ENCODE measurements around the gene ACADVL. TPM values are rescaled to one million over a fixed set of nuclear protein-coding genes. Genes with fewer than 3 reads are reported as not detected.
"Not testable (repeated sequence)": the region's sequence is repeated elsewhere in the genome, so short reads cannot be mapped to it uniquely, and the experiment has no call there.

The ACADVL gene
- 100 to 1,000 TPM; 411 to 423 TPM for total RNA-seq

DNA sequence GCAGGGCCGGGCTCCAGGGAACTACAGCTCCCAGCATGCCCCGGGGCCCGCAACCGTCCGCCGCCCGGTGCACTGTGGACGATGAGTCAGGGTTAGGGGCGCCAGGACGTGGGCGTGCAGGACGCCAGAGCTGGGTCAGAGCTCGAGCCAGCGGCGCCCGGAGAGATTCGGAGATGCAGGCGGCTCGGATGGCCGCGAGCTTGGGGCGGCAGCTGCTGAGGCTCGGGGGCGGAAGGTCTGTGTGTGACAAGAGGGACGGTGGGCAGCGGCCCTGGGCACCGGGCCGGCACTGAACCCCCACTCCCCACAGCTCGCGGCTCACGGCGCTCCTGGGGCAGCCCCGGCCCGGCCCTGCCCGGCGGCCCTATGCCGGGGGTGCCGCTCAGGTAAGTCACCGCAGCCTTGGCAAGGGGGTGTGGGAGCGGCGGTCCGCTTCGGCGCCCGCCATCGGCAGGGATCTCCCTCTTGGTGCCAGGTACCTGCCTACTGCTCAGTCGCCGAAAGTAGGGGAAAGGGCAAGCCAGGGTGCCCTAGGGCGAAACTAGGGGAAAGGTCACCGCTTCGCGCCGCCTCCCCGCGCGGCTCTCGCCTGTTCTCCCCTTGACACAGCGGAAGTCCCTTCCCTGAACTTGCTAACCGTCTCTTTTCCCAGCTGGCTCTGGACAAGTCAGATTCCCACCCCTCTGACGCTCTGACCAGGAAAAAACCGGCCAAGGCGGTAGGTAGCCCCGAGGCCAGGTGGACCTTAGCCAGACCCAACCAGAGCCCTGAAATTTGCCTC, at the start of gene ACADVL, which contains the start of gene DLG4:
ACADVL (plus strand) TSS at position 127 of the 781 bp plus-strand sequence; CDS start at position 174, 47 bp downstream.
DLG4 (minus strand) TSS at position 25 of the 781 bp plus-strand sequence.
- Mint-ChIP-seq H3K27me3 (no peaks in the 10 kb centered on the region), H3K4me1 (peaks cover 44% of the 10 kb centered on the region), H3K9me3 (ENCODE audit: low read depth) (no peaks in the 10 kb centered on the region), H3K36me3 (peaks cover 10% of the 10 kb centered on the region), H3K27ac (peak within 1 kb of the TSS; percentile 91), H3K4me3 (peak within 1 kb of the TSS; percentile 91)
- CTCF ChIA-PET = interaction anchor here (0.6 to 4.1 kb wide), 26 partner anchors 11 to 395 kb away, joined by 3 to 42 read pairs (median 3); partner anchors contain the start of genes ACAP1, CLDN7, CTDNEP1 and DVL2
- ATAC-seq (peak; percentile 87), DNase-seq (peak; percentile 89)

DNA sequence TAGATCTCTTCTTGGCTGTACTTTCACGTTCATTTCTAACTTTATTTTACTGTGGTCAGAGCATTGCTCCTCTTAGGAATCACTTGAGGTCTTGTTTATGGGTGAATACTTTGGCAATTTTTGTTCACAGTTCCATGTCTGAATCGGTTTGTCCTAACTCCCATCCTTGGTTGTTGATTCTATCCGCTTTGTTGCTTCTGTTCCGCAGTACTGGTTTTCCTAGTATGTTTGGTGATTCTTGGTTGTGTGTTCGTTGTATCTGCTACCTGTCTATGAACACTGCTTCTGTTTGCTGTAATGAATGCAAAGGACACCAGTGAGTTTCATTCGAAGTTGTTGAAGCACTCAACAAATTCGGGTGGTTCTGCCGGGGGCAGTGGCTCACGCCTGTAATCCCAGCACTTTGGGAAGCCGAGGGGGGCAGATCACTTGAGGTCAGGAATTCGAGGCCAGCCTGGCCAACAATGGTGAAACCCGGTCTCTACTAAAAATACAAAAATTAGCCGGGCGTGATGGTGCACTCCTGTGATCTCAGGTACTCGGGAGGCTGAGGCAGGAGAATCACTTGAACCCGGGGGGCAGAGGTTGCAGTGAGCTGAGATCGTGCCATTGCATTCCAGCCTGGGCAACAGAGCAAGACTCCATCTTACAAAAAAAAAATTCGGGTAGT, 47.1 kb upstream of the ACADVL start:
- not testable (repeated sequence) for H3K9me3 Mint-ChIP-seq (ENCODE audit: low read depth); DNase-seq; H3K36me3 Mint-ChIP-seq; ATAC-seq; H3K27me3 Mint-ChIP-seq; H3K4me3 Mint-ChIP-seq; H3K4me1 Mint-ChIP-seq
- H3K27ac Mint-ChIP-seq = peak overlapping the region; percentile 1
- CTCF ChIA-PET = interaction anchor here (0.7 to 1.9 kb wide), 4 partner anchors 40 to 168 kb away, joined by 3 to 10 read pairs (median 4); no protein-coding TSS in a partner anchor

DNA sequence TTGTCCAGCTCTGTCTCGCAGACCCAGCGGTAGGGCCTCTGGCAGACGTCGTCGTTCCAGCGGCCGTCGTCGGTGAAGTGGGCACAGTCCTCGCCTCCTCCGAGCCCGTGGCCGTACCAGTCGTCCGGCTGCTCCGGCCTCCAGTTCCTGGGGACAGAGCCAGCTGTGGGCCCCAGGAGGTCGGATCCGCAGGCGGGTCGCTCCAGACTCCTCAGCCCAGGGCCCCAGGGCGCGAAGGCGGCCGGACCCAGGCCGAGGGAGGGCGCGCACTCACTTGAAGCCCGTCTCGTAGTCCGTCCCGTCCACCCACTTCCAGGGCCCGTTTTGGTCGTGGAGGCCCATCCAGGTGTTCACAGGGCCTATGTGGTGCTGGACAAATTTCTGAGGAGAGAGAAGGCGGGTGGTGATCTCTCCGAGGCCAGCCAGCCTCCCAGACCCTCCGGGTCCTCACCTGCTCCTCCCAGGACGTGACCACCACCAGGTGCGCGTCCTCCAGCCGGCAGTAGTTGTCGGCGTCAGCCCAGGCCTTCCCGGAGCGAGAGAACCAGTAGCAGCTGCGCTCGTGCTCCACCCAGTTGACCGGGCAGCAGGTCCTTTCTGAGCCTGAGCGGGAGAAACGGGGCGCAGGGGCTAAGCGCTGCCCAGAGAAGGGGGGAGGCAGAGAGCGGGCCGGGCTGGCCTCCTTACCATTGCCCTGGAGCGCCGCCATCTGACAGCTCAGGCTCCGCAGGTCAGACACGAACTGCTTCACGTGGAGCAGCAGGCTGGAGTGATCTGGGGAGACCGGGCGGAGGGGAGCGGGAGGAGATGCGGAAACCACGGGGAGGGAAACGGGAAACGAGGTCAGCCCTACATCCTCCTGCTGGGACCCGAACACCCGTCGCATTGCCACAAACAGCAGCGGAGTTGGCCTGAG, 45.8 kb upstream of the ACADVL start:
- ATAC-seq = peak; percentile 75
- Mint-ChIP-seq H3K9me3 (ENCODE audit: low read depth) (peaks cover 2% of the 10 kb centered on the region), H3K4me3 (no peak overlapping the region)

DNA sequence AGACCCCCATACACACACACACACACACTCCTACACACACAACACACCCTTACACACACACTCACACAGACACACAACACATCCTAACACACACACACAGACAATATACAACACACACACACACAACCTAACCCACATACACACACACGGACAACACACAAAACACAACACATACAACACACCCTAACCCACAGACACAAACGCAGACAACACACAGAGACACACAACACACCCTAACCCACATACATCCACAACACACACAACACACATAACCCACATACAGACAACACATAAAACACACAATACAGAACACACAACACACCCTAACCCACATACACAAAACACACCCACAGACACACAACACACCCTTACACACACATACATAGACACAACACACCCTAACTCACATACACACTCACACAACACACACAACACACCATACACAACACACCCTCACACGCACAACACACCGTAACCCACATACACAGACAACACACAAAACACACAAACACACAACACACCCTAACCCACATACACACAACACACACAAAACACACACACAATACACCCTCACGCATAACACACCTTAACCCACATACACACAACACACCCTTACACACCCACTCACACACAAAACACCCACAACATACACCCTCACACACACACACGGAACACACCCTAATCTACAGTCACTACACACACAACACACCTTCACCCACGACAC, 45.0 kb upstream of the ACADVL start:
- DNase-seq = no peak
- Mint-ChIP-seq H3K27ac (no peak overlapping the region), H3K4me1 (peaks cover 9% of the 10 kb centered on the region), H3K36me3 (no peaks in the 10 kb centered on the region), H3K4me3 (no peak overlapping the region), H3K9me3 (ENCODE audit: low read depth) (no peaks in the 10 kb centered on the region), H3K27me3 (peaks cover 14% of the 10 kb centered on the region)
- ATAC-seq = no peak
- CTCF ChIA-PET = interaction anchor here (1.5 to 1.9 kb wide), 2 partner anchors 123 to 129 kb away, joined by 5 to 10 read pairs; no protein-coding TSS in a partner anchor

More for the DNA sequence above, 45.8 kb upstream of the ACADVL start:
- Mint-ChIP-seq H3K4me1 (peaks cover 11% of the 10 kb centered on the region), H3K27ac (no peak overlapping the region), H3K27me3 (peaks cover 14% of the 10 kb centered on the region), H3K36me3 (no peaks in the 10 kb centered on the region)
- CTCF ChIA-PET = interaction anchor here (0.7 to 1.9 kb wide), 4 partner anchors 41 to 170 kb away, joined by 3 to 10 read pairs (median 4); no protein-coding TSS in a partner anchor
- DNase-seq = peak; percentile 78

DNA sequence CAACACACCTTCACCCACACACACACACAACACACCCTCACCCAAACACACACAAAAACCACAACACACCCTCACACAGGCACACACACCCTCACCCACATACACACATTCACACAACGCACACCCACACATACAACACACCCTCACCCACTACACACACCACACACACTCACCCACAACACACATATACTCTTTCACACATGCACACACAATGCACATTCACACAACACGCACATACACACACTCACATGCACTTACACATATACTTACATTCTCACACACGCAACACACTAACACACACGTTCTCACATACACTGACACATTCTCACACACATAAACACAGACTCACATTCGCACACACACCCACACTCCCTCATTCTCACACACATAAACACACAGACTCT, 44.4 kb upstream of the ACADVL start:
- CTCF ChIA-PET = no interaction called here
- no peak overlapping the region for H3K4me3 Mint-ChIP-seq
- H3K36me3 Mint-ChIP-seq = no peaks in the 10 kb centered on the region
- H3K27ac Mint-ChIP-seq = no peak overlapping the region
- H3K9me3 Mint-ChIP-seq (ENCODE audit: low read depth) = no peaks in the 10 kb centered on the region
- H3K4me1 Mint-ChIP-seq = peaks cover 9% of the 10 kb centered on the region
- DNase-seq = no peak
- H3K27me3 Mint-ChIP-seq = peaks cover 14% of the 10 kb centered on the region
- no peak for ATAC-seq

DNA sequence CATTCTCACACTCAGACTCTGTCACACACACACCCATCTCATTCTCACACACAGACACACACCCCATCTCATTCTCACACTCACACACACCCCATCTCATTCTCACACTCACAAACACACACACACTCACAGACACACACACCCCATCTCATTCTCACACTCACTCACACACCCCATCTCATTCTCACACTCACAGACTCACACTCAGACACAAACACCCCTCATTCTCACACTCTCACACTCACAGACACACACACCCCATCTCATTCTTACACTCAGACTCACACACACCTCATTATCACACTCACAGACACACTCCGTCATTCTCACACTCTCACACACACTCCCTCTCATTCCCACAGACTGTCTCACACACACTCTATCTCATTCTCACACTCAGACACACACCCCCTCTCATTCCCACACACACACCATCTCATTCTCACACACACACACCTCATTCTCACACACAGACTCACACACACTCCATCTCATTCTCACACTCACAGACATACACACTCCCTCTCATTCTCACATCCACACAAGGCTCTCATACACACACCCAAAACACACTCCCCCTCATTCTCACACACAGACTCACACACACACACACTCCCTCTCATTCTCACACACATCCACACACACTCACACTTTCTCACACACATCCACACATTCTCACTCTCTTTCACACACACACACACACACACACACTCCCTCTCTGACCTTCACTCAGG, 43.5 kb upstream of the ACADVL start:
- H3K27ac Mint-ChIP-seq = no peak overlapping the region
- H3K4me3 Mint-ChIP-seq = no peak overlapping the region
- H3K9me3 Mint-ChIP-seq (ENCODE audit: low read depth) = no peaks in the 10 kb centered on the region
- peaks cover 14% of the 10 kb centered on the region for H3K27me3 Mint-ChIP-seq
- H3K36me3 Mint-ChIP-seq = no peaks in the 10 kb centered on the region
- peaks cover 9% of the 10 kb centered on the region for H3K4me1 Mint-ChIP-seq
- ATAC-seq = no peak
- CTCF ChIA-PET = interaction anchor here (1.3 to 3.6 kb wide), 10 partner anchors 9 to 153 kb away, joined by 4 to 41 read pairs (median 8); partner anchors contain the start of genes BCL6B, SLC16A11 and SLC16A13
- no peak for DNase-seq

DNA sequence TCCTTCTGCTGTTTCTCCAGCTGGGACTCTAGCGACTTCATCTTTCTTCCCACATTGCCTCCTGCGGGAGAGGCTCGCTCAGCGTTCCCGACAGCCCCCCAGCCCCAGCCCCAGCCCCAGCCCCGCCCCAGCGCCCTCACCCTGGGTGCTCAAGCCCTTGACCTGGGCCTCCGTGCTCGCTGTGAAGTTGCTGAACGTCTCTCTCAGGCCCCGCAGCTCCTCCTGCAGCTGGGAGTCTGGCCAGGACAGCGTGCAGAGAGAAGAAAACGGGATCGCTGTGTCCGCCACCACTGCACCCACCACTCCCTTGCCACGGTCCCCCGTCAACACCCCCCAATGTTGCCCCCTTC, 42.9 kb upstream of the ACADVL start:
- Mint-ChIP-seq H3K4me3 (no peak overlapping the region), H3K27me3 (peaks cover 14% of the 10 kb centered on the region), H3K4me1 (peaks cover 9% of the 10 kb centered on the region), H3K27ac (no peak overlapping the region), H3K36me3 (no peaks in the 10 kb centered on the region), H3K9me3 (ENCODE audit: low read depth) (no peaks in the 10 kb centered on the region)
- CTCF ChIA-PET = interaction anchor here (0.8 to 3.6 kb wide), 24 partner anchors 9 to 261 kb away, joined by 3 to 41 read pairs (median 4); partner anchors contain the start of genes BCL6B, SLC16A11 and SLC16A13
- ATAC-seq = no peak
- no peak for DNase-seq

DNA sequence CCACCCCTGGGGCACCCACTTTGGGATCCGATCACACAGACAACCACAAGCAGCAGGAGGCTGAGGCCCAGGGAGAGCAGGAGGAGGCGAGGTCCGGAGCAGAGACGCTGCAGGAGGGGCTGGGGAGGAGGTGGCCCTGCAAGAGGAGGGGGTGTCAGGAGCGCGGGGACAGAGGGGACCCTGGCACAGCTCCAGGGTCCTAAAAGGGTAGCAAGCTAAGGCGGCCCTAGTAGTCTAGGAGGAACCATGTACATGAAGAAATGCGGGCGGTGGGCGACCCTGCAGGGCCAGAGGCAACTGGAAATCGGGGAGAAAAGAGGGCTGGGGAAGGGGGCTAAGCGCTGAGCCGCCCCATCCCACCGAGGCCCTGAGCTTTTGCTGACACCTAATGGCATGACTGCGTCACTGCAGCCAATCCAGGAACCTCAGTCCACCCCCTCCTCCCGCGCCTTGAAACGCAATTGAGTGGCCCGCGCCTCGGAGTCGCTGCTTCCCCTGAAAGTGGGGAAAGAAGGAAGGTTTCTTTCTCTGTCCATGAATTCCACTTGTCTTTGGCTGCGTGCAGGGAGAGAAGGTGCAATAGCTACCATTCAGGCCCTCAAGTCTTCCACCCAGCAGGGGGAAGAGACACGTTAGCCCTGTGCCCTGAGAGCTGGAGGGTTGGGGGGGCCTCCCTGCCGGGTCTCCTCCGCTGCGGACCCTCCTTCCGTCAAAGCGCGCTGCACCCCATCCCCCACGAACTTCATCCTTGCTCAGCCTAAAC, 42.4 kb upstream of the ACADVL start:
- no peaks in the 10 kb centered on the region for H3K9me3 Mint-ChIP-seq (ENCODE audit: low read depth)
- ATAC-seq (peak; percentile 73), DNase-seq (peak; percentile 75)
- peak overlapping the region; percentile 53 for H3K4me3 Mint-ChIP-seq
- no peak overlapping the region for H3K27ac Mint-ChIP-seq
- CTCF ChIA-PET = interaction anchor here (0.8 to 3.6 kb wide), 28 partner anchors 8 to 263 kb away, joined by 3 to 41 read pairs (median 4); partner anchors contain the start of genes BCL6B, SLC16A11 and SLC16A13
- H3K27me3 Mint-ChIP-seq = peaks cover 14% of the 10 kb centered on the region
- peaks cover 9% of the 10 kb centered on the region for H3K4me1 Mint-ChIP-seq
- no peaks in the 10 kb centered on the region for H3K36me3 Mint-ChIP-seq

DNA sequence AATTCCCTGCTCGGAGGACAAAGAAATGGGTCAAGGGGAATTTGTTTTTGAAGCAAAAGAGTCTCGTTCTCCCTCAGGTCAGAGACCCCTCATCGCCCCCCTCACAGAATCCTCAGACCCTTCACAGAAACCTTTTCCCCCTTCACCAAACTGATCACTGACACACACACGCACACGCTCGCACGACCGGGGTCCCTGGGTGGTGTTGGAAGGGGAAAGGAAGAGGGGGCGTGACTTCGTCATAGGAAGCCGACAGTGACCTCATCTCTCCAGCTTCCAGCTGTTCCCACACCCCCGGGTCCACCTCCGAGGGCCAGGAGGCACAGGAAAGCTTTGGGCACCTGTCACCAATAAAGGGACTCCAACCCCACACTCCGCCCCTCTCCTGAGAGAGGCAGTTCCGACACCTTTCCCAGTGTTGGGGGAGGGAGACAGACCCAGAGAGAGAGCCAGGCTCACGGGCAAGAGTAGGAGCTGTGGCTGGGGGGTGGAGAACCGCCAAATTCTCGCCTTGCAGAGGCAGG, 41.7 kb upstream of the ACADVL start:
- no peak overlapping the region for H3K27ac Mint-ChIP-seq
- peak overlapping the region; percentile 53 for H3K4me3 Mint-ChIP-seq
- CTCF ChIA-PET = interaction anchor here (0.9 to 3.6 kb wide), 26 partner anchors 8 to 264 kb away, joined by 3 to 41 read pairs (median 4); partner anchors contain the start of genes BCL6B, SLC16A11 and SLC16A13
- DNase-seq (no peak), ATAC-seq (no peak)
- no peaks in the 10 kb centered on the region for H3K36me3 Mint-ChIP-seq
- peaks cover 14% of the 10 kb centered on the region for H3K27me3 Mint-ChIP-seq
- no peaks in the 10 kb centered on the region for H3K9me3 Mint-ChIP-seq (ENCODE audit: low read depth)
- H3K4me1 Mint-ChIP-seq = peaks cover 9% of the 10 kb centered on the region

DNA sequence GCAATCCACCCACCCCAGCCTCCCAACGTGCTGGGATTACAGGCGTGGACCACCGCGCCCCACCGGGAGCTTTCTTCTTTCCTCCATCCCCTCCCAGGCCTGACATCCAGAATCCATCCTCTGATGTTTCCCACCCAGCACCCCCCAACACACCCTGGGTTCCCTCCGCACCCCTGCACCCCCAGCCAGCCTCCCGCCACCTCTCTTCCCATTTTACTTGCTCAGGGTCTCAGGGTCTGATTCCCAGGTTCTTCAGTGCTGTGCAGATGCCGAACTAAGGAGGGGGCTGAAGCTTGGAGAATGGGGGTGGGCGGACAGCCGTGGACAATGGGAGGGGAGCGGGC, 40.8 kb upstream of the ACADVL start:
- Mint-ChIP-seq H3K36me3 (no peaks in the 10 kb centered on the region), H3K27me3 (peaks cover 10% of the 10 kb centered on the region), H3K9me3 (ENCODE audit: low read depth) (no peaks in the 10 kb centered on the region), H3K4me1 (peaks cover 9% of the 10 kb centered on the region), H3K27ac (no peak overlapping the region), H3K4me3 (no peak overlapping the region)
- no peak for DNase-seq
- CTCF ChIA-PET = interaction anchor here (1.3 to 3.6 kb wide), 5 partner anchors 11 to 134 kb away, joined by 4 to 41 read pairs (median 23); partner anchors contain the start of gene SLC16A11
- no peak for ATAC-seq
